AG20443 (cell line): ENCODE data around the gene PISD.

Source experiments
- DNase-seq: peaks from one replicate; pipeline ENCODE4 v3.0.0; 2012; ENCODE audit warnings: low spot score, mixed read lengths

PISD gene

DNA sequence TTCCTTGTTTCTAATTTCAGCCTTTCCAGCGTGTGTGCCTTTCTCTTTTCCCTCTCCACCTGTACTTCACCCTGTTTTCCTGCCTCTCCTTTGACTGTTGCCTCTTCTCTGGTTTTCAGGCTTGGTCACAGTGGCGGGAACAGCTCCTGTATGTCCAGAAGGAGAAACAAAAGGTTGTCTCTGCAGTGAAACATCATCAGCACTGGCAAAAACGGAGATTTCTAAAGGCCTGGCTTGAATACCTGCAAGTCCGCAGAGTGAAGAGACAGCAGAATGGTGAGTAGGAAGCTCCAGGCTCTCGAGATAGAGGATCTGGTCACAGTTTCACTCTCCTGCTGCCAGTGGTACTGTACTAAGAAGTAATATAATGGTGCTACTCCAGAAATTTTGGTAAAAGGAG is 89.1 kb downstream of the PISD start:
- DNase-seq, result no peak

DNA sequence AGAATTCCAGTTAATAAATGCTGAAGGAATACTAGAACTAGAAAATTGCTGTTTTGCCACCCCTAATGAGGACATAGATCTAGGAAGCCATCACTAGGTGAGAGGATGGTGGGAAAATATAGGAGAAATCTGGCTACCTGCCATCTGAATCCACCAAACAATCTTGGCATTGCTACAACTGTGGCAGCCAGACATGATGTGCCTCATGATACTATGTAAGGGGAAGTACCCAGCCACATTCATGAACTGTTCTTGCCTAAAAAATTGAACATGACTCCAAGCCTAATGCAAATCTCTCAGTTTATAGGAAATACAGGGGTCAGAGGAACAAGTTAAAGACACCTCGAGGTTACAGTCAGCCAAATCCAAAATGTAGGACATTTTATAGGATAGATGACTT is 92.9 kb downstream of the PISD start:
- DNase-seq, result no peak
